IMR-90 (cell line): ENCODE measurements around the gene DCAF5. TPM values are rescaled to one million over a fixed set of nuclear protein-coding genes. Genes with fewer than 3 reads are reported as not detected.

Experiments used
- ATAC-seq: fragments of 200-7000 bp; cut with Tn5 transposase; 2 replicates; pipeline ENCODE4 v1.9.1; 2020; ENCODE audit warnings: low read depth, mild to moderate bottlenecking, moderate library complexity
- BruUV-seq: library from RNA; stranded (reverse); fragments of 400-500 nt; replicated peaks from 2 replicates; lab custom pipeline; 2021; lab: Mats Ljungman, UMichigan
- CTCF ChIA-PET: fragments of 300-600 bp; formaldehyde crosslinking; extraction: SDS; loops from one replicate; lab custom pipeline; 2021; ENCODE audit warnings: antibody characterized with exemption; lab: Yijun Ruan, JAX
- POLR2A ChIA-PET: fragments of 300-600 bp; sonication (Branson Sonifier 250); formaldehyde crosslinking; loops from one replicate; lab custom pipeline; 2022; ENCODE audit warnings: antibody characterized with exemption; ENCODE audit not compliant: unreplicated experiment; lab: Charles Lee
- DNase-seq: peaks from one replicate; pipeline ENCODE4 v3.0.0; 2013
- H2AFZ ChIP-seq: replicated peaks from 2 replicates; pipeline ENCODE3; 2013; ENCODE audit warnings: low read length, mild to moderate bottlenecking; ENCODE audit not compliant: poor library complexity
- H2AK5ac ChIP-seq: 2 replicates; pipeline ENCODE4 v1.6.1; 2013; ENCODE audit warnings: low read depth, low read length, inconsistent platforms
- H2AK9ac ChIP-seq: replicated peaks from 2 replicates; pipeline ENCODE3; 2013; ENCODE audit warnings: mild to moderate bottlenecking, low read depth, low read length, moderate library complexity; ENCODE audit not compliant: poor library complexity
- H2BK120ac ChIP-seq: 2 replicates; pipeline ENCODE4 v1.6.1; 2013; ENCODE audit warnings: low read depth, low read length, inconsistent platforms
- H2BK15ac ChIP-seq: 3 replicates; pipeline ENCODE4 v1.6.1; 2013; ENCODE audit warnings: low read depth, low read length, inconsistent platforms
- H2BK20ac ChIP-seq: 2 replicates; pipeline ENCODE4 v1.6.1; 2013; ENCODE audit warnings: low read depth, mild to moderate bottlenecking, inconsistent platforms, low read length, moderate library complexity
- H2BK5ac ChIP-seq: 2 replicates; pipeline ENCODE4 v1.6.1; 2013; ENCODE audit warnings: mild to moderate bottlenecking, low read depth, low read length, inconsistent platforms; ENCODE audit not compliant: poor library complexity, severe bottlenecking
- H3K14ac ChIP-seq: replicated peaks from 2 replicates; pipeline ENCODE4 v1.6.1; 2013; ENCODE audit warnings: low read depth, low read length, inconsistent platforms
- H3K18ac ChIP-seq: 2 replicates; pipeline ENCODE4 v1.6.1; 2013; ENCODE audit warnings: low read depth, low read length, control low read depth
- H3K23ac ChIP-seq: 2 replicates; pipeline ENCODE4 v1.6.1; 2013; ENCODE audit warnings: low read depth, low read length, inconsistent platforms
- H3K27ac ChIP-seq: 2 replicates; pipeline ENCODE4 v1.5.1; 2013; ENCODE audit warnings: mild to moderate bottlenecking, control low read depth, low read length; ENCODE audit not compliant: insufficient read depth
- H3K27me3 ChIP-seq: 2 replicates; pipeline ENCODE4 v1.6.1; 2013; ENCODE audit warnings: low read length; ENCODE audit not compliant: control insufficient read depth, insufficient read depth
- H3K36me3 ChIP-seq: 2 replicates; pipeline ENCODE4 v1.6.1; 2013; ENCODE audit warnings: low read length, mixed read lengths; ENCODE audit not compliant: control insufficient read depth, insufficient read depth
- H3K4ac ChIP-seq: 2 replicates; pipeline ENCODE4 v1.6.1; 2013; ENCODE audit warnings: low read depth, low read length, inconsistent platforms
- H3K4me1 ChIP-seq: 2 replicates; pipeline ENCODE4 v1.6.1; 2013; ENCODE audit warnings: low read length, mixed read lengths; ENCODE audit not compliant: control insufficient read depth, insufficient read depth
- H3K4me2 ChIP-seq: 2 replicates; pipeline ENCODE4 v1.6.1; 2013; ENCODE audit warnings: low read depth, mild to moderate bottlenecking, control low read depth, low read length, moderate library complexity
- H3K4me3 ChIP-seq: 2 replicates; pipeline ENCODE4 v1.5.1; 2013; ENCODE audit warnings: low read depth, mild to moderate bottlenecking, control low read depth, low read length, moderate library complexity; ENCODE audit not compliant: insufficient read depth
- H3K56ac ChIP-seq: 2 replicates; pipeline ENCODE4 v1.6.1; 2013; ENCODE audit warnings: low read length, inconsistent platforms; ENCODE audit not compliant: insufficient read depth; ENCODE audit errors: extremely low read depth
- H3K79me1 ChIP-seq, 2 experiments: 2 replicates each; pipeline ENCODE4 v1.6.1; 2013; ENCODE audit warnings: low read length in 2 of 2, inconsistent platforms in 1 of 2, low read depth in 1 of 2
- H3K9ac ChIP-seq: 2 replicates; pipeline ENCODE4 v1.6.1; 2013; ENCODE audit warnings: low read depth, low read length, control low read depth
- H3K9me1 ChIP-seq: 2 replicates; pipeline ENCODE4 v1.6.1; 2013; ENCODE audit warnings: low read length, inconsistent platforms; ENCODE audit not compliant: insufficient read depth
- H3K9me3 ChIP-seq: 2 replicates; pipeline ENCODE4 v1.6.1; 2013; ENCODE audit warnings: low read length; ENCODE audit not compliant: control insufficient read depth, insufficient read depth
- H4K20me1 ChIP-seq: 2 replicates; pipeline ENCODE4 v1.6.1; 2013; ENCODE audit warnings: low read length, inconsistent platforms; ENCODE audit not compliant: insufficient read depth
- H4K5ac ChIP-seq: 2 replicates; pipeline ENCODE4 v1.6.1; 2013; ENCODE audit warnings: mild to moderate bottlenecking, low read depth, low read length, control low read depth
- H4K8ac ChIP-seq, 2 experiments: 2 replicates each; pipeline ENCODE4 v1.6.1; 2013; ENCODE audit warnings: low read depth in 2 of 2, low read length in 2 of 2, control low read depth in 1 of 2, inconsistent platforms in 1 of 2
- H4K91ac ChIP-seq: 2 replicates; pipeline ENCODE4 v1.6.1; 2013; ENCODE audit warnings: low read depth, low read length, inconsistent platforms; ENCODE audit not compliant: insufficient read depth
- MXI1 ChIP-seq: IDR thresholded peaks from 2 replicates; pipeline ENCODE4 v1.6.1; 2012; ENCODE audit warnings: low read depth, mild to moderate bottlenecking, low read length, moderate library complexity, borderline replicate concordance
- dilution Hi-C: fragments of 300-500 bp; cut with HindIII; formaldehyde crosslinking; loops from one replicate; pipeline ENCODE4 v1.14.3; 2018; ENCODE audit warnings: low sequenced_read_pairs; ENCODE audit not compliant: unreplicated experiment
- in situ Hi-C: fragments of 300-500 bp; cut with MboI; formaldehyde crosslinking; loops from 3 replicates; pipeline ENCODE4 v1.14.3; 2019; ENCODE audit warnings: low sequenced_read_pairs, inconsistent platforms, mixed read lengths
- intact Hi-C: fragments of 100-400 bp; cut with micrococcal nuclease; formaldehyde crosslinking; loops from 2 replicates; pipeline ENCODE4 v1.10.0; 2022
- polyA plus RNA-seq, 3 experiments: library from polyadenylated mRNA; depleted of rRNA; stranded (reverse); fragments of >200 nt; gene quantifications; 2 replicates each; pipeline ENCODE4 v1.2.3, GENCODE V29; 2012; ENCODE audit warnings: low replicate concordance in 1 of 3
- total RNA-seq: library from RNA; depleted of rRNA; stranded (reverse); fragments of >200 nt; gene quantifications from 2 replicates; pipeline ENCODE4 v1.2.3, GENCODE V29; 2012

Gene DCAF5
- total and polyA plus RNA-seq, 2 of the 4 experiments (the other 2 are of a cell fraction), result 17.6 to 30.4 TPM

GRCh38 chr14:69064596-69064995, 88.3 kb downstream of the DCAF5 start:
- no peaks in the 10 kb centered on the region for H3K9me3 ChIP-seq
- H3K4me3 ChIP-seq, result no peak overlapping the region
- ATAC-seq, result no peak
- no peak overlapping the region for H4K91ac ChIP-seq
- no peak overlapping the region for H4K5ac ChIP-seq
- intact Hi-C loops (no loop called here), dilution Hi-C loops (no loop called here), in situ Hi-C loops (no loop called here)
- peaks cover 2% of the 10 kb centered on the region; the same call in 1 of the 2 replicates for H4K20me1 ChIP-seq
- no peak for DNase-seq
- peaks cover 12% of the 10 kb centered on the region for H3K9me1 ChIP-seq
- H4K8ac ChIP-seq, result no peak overlapping the region
- H3K4me2 ChIP-seq, result no peak overlapping the region
- no peak overlapping the region for H2AK9ac ChIP-seq
- H2BK120ac ChIP-seq, result no peak overlapping the region
- H3K4ac ChIP-seq, result no peak overlapping the region
- H2AK5ac ChIP-seq, result no peak overlapping the region
- no TSS peak for BruUV-seq
- no peak overlapping the region for H3K23ac ChIP-seq
- no peak overlapping the region for H2BK5ac ChIP-seq
- no peak overlapping the region for H2AFZ ChIP-seq
- H3K9ac ChIP-seq, result no peak overlapping the region
- H2BK20ac ChIP-seq, result no peak overlapping the region
- no peaks in the 10 kb centered on the region for H3K27me3 ChIP-seq
- no peak overlapping the region for H3K27ac ChIP-seq
- peaks cover 10 to 38% of the 10 kb centered on the region in 2 experiments for H3K79me1 ChIP-seq
- H3K36me3 ChIP-seq, result peaks cover 14% of the 10 kb centered on the region
- POLR2A ChIA-PET, result no interaction called here
- H2BK15ac ChIP-seq, result no peak overlapping the region
- H3K56ac ChIP-seq, result no peak overlapping the region
- CTCF ChIA-PET, result interaction anchor here (1.0 kb wide), 1 partner anchor 26 kb away, joined by 3 read pairs; no protein-coding TSS in a partner anchor
- peaks cover 14% of the 10 kb centered on the region for H3K4me1 ChIP-seq
- H3K18ac ChIP-seq, result no peak overlapping the region
- no peak for TF ChIP-seq MXI1
- no peak overlapping the region for H3K14ac ChIP-seq
